ENCODE measurements around the gene SOCS1. TPM values are rescaled to one million over a fixed set of nuclear protein-coding genes. Genes with fewer than 3 reads are reported as not detected.
"Not testable (repeated sequence)": the region's sequence is repeated elsewhere in the genome, so short reads cannot be mapped to it uniquely, and the experiment has no call there.

The SOCS1 gene
- total and polyA plus RNA-seq, 2 of the 8 experiments (the other 6 are each of a cell fraction or from before 2014, with no cell fraction given) = 21.0 to 48.9 TPM

DNA sequence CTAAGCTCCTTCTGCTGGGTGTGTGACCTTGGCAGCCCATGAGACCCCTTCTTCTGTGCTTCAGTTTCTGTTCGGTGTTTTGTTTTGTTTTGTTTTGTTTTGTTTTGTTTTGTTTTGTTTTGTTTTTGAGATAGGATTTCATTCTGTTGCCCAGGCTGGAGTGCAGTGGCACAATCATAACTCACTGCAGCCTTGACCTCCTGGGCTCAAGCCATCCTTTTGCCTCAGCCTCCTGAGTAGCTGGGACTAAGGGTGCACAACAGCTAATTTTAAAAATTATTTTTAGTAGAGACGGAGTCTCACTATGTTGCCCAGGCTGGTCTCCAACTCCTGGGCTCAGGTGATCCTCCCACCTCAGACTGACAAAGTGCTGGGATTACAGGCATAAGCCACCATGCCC, 35.5 kb downstream of the SOCS1 start:
- not testable (repeated sequence) for H3K4ac ChIP-seq (replicated peaks; ENCODE audit: insufficient read length, low read depth, low read length); H3K4me3 ChIP-seq (ENCODE audit: extremely low read depth in 1 of 4, insufficient read depth in 2 of 4, low read depth in 3 of 4, low read length in 4 of 4); H2AFZ ChIP-seq (ENCODE audit: low read length); H3K4me2 ChIP-seq (ENCODE audit: insufficient read depth in 1 of 2, low read depth in 2 of 2, low read length in 2 of 2); H3K27me3 ChIP-seq (replicated peaks in 1 of 4; ENCODE audit: control insufficient read depth in 3 of 4, extremely low read depth in 1 of 4, insufficient read depth in 3 of 4, low read length in 3 of 4); H2BK5ac ChIP-seq (ENCODE audit: low read depth, low read length); H3K9ac ChIP-seq (replicated peaks in 1 of 4; ENCODE audit: extremely low read depth in 1 of 4, low read depth in 3 of 4, low read length in 3 of 4); H4K20me1 ChIP-seq (replicated peaks in 1 of 2; ENCODE audit: control insufficient read depth in 1 of 2, insufficient read depth in 2 of 2, low read length in 2 of 2); H4K5ac ChIP-seq (ENCODE audit: insufficient read length, low read depth, low read length); H3K23ac ChIP-seq (ENCODE audit: insufficient read length); H2BK15ac ChIP-seq (ENCODE audit: low read length); H3K79me2 ChIP-seq (ENCODE audit: control insufficient read depth in 1 of 2, insufficient read depth in 2 of 2, low read length in 2 of 2); H3K27ac ChIP-seq (ENCODE audit: low read depth, low read length); H2BK20ac ChIP-seq (ENCODE audit: low read length); H2BK120ac ChIP-seq (replicated peaks; ENCODE audit: low read depth, low read length); H2AK5ac ChIP-seq (ENCODE audit: low read depth, low read length); H4K8ac ChIP-seq (ENCODE audit: extremely low read depth, insufficient read depth, low read length); H2BK12ac ChIP-seq (ENCODE audit: low read depth, low read length); H4K91ac ChIP-seq (replicated peaks; ENCODE audit: insufficient read length, low read length); H3K36me3 ChIP-seq (ENCODE audit: control insufficient read depth in 2 of 4, insufficient read depth in 4 of 4, low read length in 3 of 4); H3K79me1 ChIP-seq (ENCODE audit: low read depth, low read length); H3K18ac ChIP-seq (ENCODE audit: extremely low read depth, low read length); DNase-seq (ENCODE audit: low read depth in 1 of 2, low spot score in 2 of 2); H3K56ac ChIP-seq (replicated peaks; ENCODE audit: insufficient read length, low read depth, low read length); FAIRE-seq; H3K14ac ChIP-seq (ENCODE audit: insufficient read length); H3K4me1 ChIP-seq (replicated peaks in 1 of 4; ENCODE audit: control insufficient read depth in 3 of 4, insufficient read depth in 4 of 4, low read length in 3 of 4); H3K23me2 ChIP-seq (ENCODE audit: low read depth, low read length)
- ChIA-PET POLR2A (ENCODE audit: partially characterized antibody) (interaction anchor here (1.0 to 1.3 kb wide), 3 partner anchors 15 to 157 kb away, joined by 3 read pairs; no protein-coding TSS in a partner anchor), CTCF (ENCODE audit: partially characterized antibody) (interaction anchor here (0.6 to 4.5 kb wide), 7 partner anchors 9 to 256 kb away, joined by 3 to 28 read pairs (median 3); no protein-coding TSS in a partner anchor)
- H3K9me3 ChIP-seq (ENCODE audit: insufficient read depth in 2 of 2, low read depth in 1 of 2, low read length in 1 of 2) = peaks cover 12 to 19% of the 10 kb centered on the region in 2 experiments
- WGBS, 2 experiments (ENCODE audit: extremely low coverage in 1 of 2, insufficient coverage in 1 of 2, insufficient read length in 1 of 2, insufficient replicate concordance in 2 of 2, low coverage in 1 of 2, low lambda C conversion rate in 2 of 2, missing lambda C conversion rate in 1 of 2) = 88% methylated on average over 2 of the region's 2 CpGs; no CpG with 5 or more reads in 1 of the 2 experiments

Measured in H1 (cell line).